Stimulated activated CD8-positive, alpha-beta memory T cell treated with anti-CD3 and anti-CD28 coated beads, Interleukin-15, amount 100 ng/mL, for 48 hours (primary cell): ENCODE data around the gene COQ5.

ENCODE experiments used
- DNase-seq, 2 donors: peaks; one replicate each; pipeline ENCODE4 v3.0.0-alpha.2; 2020; ENCODE audit warnings: low read depth in 2 of 2

The COQ5 gene

GRCh38 chr12:120483621-120484020 is 45.3 kb downstream of the COQ5 start:
- DNase-seq, result no peak

- no peak for DNase-seq
Observed at GRCh38 chr12:120481022-120481767, 47.8 kb downstream of the COQ5 start.

- no peak for DNase-seq
Observed at GRCh38 chr12:120480211-120480610, 48.7 kb downstream of the COQ5 start.

GRCh38 chr12:120479458-120479857 is 49.5 kb downstream of the COQ5 start:
- DNase-seq, result no peak

- no peak for DNase-seq
Observed at GRCh38 chr12:120475643-120476042, 53.3 kb downstream of the COQ5 start.

GRCh38 chr12:120474616-120474960 is 54.4 kb downstream of the COQ5 start:
- DNase-seq, result no peak

- no peak for DNase-seq
Observed at GRCh38 chr12:120473807-120474615, 54.9 kb downstream of the COQ5 start.

GRCh38 chr12:120472521-120472920 is 56.4 kb downstream of the COQ5 start:
- DNase-seq, result no peak

- no peak for DNase-seq
Observed at GRCh38 chr12:120470150-120470784, 58.7 kb downstream of the COQ5 start.

- peak; percentile 95 to 96 for DNase-seq
Observed at GRCh38 chr12:120469450-120470149, 59.4 kb downstream of the COQ5 start, which contains the start of gene SRSF9. SRSF9 (minus strand) TSS chr12:120469748; CDS start chr12:120469609, 139 bp downstream.

GRCh38 chr12:120468821-120469449 is 60.0 kb downstream of the COQ5 start:
- peak in 1 of 2 donors; percentile 25 for DNase-seq

- DNase-seq, result no peak
Observed at GRCh38 chr12:120468325-120468820, 60.6 kb downstream of the COQ5 start.

- no peak for DNase-seq
Observed at GRCh38 chr12:120467439-120467838, 61.5 kb downstream of the COQ5 start.

GRCh38 chr12:120466560-120467315 is 62.2 kb downstream of the COQ5 start:
- no peak for DNase-seq

GRCh38 chr12:120465756-120466155 is 63.2 kb downstream of the COQ5 start:
- DNase-seq, result no peak

- DNase-seq, result no peak
Observed at GRCh38 chr12:120463712-120464111, 65.2 kb downstream of the COQ5 start.

- DNase-seq, result no peak
Observed at GRCh38 chr12:120462099-120462640, 66.8 kb downstream of the COQ5 start.

- DNase-seq, result no peak
Observed at GRCh38 chr12:120460157-120460556, 68.8 kb downstream of the COQ5 start.

GRCh38 chr12:120457133-120457532 is 71.8 kb downstream of the COQ5 start:
- no peak for DNase-seq

- DNase-seq, result no peak
Observed at GRCh38 chr12:120455302-120455701, 73.7 kb downstream of the COQ5 start.
